Panc1 (cell line): ENCODE measurements around the gene SPATS2L.

Experiments used
- POLR2AphosphoS5 ChIP-seq: IDR thresholded peaks from 2 replicates; pipeline ENCODE4 v1.6.1; 2012; ENCODE audit warnings: mild to moderate bottlenecking, low read depth, low read length, moderate library complexity
- TF ChIP-seq, protein P1 (sequence below): fragments of 450-650 bp; IDR thresholded peaks from 2 replicates; pipeline ENCODE4 v1.5.1; 2017; ENCODE audit warnings: mild to moderate bottlenecking
- TF ChIP-seq, protein P2 (sequence below), 2 experiments: IDR thresholded peaks; 2 replicates each; pipeline ENCODE4 v1.6.1; 2011 to 2012; ENCODE audit warnings: low read depth in 2 of 2, control low read depth in 1 of 2, low read length in 1 of 2, mild to moderate bottlenecking in 1 of 2, moderate library complexity in 1 of 2; ENCODE audit not compliant: insufficient read depth in 1 of 2

DNA sequence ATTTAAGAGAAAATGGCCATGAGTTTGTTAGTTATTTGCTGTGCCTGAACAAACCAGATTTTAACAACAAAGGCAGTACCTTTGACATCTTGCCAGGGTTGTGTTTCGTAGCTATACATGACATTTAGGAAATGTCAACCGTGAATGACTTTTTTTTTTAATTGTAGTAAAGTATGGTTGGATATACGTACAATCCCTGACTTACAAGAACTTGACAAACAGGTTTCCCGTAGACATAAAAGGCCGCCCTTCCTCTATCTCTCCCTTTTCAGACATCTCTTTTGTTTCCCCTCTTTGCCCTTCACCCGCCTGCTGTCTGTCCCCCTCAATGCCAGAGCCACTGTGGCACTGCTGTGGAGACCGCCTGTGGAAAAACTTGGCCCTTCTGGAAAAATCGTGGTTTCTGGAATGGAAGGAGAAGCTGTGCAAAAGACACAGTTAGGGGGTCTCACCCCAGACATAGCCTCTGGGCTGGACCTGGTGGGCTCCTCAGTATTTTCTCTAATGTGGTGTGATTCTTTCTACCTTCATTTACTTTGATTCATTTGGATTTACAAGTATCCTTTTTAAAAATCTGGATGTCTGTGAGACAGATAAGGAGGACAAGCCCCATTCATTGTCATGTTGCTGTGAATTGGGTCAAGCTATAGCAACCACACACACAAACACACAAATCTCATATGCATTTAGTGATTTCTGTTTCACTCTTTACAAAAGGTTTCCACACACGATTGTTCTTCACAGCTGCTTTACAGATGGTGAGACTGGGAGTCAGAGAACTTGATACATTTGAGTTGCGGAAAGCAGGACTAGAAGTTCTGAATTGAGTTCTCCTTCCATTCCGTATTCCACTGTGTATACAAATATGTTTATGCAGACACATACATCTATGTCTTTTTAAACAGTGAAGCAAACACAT lies 48.6 kb downstream of the SPATS2L start:
- TF ChIP-seq, protein P1, sequence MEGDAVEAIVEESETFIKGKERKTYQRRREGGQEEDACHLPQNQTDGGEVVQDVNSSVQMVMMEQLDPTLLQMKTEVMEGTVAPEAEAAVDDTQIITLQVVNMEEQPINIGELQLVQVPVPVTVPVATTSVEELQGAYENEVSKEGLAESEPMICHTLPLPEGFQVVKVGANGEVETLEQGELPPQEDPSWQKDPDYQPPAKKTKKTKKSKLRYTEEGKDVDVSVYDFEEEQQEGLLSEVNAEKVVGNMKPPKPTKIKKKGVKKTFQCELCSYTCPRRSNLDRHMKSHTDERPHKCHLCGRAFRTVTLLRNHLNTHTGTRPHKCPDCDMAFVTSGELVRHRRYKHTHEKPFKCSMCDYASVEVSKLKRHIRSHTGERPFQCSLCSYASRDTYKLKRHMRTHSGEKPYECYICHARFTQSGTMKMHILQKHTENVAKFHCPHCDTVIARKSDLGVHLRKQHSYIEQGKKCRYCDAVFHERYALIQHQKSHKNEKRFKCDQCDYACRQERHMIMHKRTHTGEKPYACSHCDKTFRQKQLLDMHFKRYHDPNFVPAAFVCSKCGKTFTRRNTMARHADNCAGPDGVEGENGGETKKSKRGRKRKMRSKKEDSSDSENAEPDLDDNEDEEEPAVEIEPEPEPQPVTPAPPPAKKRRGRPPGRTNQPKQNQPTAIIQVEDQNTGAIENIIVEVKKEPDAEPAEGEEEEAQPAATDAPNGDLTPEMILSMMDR: no peak
- TF ChIP-seq, protein P2, sequence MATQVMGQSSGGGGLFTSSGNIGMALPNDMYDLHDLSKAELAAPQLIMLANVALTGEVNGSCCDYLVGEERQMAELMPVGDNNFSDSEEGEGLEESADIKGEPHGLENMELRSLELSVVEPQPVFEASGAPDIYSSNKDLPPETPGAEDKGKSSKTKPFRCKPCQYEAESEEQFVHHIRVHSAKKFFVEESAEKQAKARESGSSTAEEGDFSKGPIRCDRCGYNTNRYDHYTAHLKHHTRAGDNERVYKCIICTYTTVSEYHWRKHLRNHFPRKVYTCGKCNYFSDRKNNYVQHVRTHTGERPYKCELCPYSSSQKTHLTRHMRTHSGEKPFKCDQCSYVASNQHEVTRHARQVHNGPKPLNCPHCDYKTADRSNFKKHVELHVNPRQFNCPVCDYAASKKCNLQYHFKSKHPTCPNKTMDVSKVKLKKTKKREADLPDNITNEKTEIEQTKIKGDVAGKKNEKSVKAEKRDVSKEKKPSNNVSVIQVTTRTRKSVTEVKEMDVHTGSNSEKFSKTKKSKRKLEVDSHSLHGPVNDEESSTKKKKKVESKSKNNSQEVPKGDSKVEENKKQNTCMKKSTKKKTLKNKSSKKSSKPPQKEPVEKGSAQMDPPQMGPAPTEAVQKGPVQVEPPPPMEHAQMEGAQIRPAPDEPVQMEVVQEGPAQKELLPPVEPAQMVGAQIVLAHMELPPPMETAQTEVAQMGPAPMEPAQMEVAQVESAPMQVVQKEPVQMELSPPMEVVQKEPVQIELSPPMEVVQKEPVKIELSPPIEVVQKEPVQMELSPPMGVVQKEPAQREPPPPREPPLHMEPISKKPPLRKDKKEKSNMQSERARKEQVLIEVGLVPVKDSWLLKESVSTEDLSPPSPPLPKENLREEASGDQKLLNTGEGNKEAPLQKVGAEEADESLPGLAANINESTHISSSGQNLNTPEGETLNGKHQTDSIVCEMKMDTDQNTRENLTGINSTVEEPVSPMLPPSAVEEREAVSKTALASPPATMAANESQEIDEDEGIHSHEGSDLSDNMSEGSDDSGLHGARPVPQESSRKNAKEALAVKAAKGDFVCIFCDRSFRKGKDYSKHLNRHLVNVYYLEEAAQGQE (IDR thresholded peaks at IDR 0.05; ENCODE audit: insufficient read depth in 1 of 2, low read depth in 2 of 2, low read length in 1 of 2): no peak
- no peak for TF ChIP-seq POLR2AphosphoS5
